ENCODE data around the gene DIRAS1.
"Not testable (repeated sequence)": the region's sequence is repeated elsewhere in the genome, so short reads cannot be mapped to it uniquely, and the experiment has no call there.

DNA sequence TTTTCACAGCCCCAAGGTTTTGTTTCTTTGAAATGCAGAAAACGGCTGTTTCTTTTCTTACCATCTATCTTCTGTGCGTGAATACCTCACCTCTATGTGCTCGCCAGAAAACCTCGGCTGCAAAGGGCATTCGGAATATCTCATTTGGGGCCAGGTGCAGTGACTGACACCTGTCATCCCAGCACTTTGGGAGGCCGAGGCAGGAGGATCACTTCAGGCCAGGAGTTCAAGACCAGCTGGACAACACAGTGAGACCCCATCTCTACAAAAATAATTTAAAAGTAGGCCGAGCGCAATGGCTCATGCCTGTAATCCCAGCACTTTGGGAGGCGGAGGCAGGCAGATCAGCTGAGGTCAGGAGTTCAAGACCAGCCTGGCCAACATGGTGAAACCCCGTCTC is 53.8 kb downstream of the DIRAS1 start:
- TF ChIP-seq, protein P1, sequence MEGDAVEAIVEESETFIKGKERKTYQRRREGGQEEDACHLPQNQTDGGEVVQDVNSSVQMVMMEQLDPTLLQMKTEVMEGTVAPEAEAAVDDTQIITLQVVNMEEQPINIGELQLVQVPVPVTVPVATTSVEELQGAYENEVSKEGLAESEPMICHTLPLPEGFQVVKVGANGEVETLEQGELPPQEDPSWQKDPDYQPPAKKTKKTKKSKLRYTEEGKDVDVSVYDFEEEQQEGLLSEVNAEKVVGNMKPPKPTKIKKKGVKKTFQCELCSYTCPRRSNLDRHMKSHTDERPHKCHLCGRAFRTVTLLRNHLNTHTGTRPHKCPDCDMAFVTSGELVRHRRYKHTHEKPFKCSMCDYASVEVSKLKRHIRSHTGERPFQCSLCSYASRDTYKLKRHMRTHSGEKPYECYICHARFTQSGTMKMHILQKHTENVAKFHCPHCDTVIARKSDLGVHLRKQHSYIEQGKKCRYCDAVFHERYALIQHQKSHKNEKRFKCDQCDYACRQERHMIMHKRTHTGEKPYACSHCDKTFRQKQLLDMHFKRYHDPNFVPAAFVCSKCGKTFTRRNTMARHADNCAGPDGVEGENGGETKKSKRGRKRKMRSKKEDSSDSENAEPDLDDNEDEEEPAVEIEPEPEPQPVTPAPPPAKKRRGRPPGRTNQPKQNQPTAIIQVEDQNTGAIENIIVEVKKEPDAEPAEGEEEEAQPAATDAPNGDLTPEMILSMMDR (IDR thresholded peaks at IDR 0.05), result not testable (repeated sequence)
- not testable (repeated sequence) for TF ChIP-seq POLR2A (IDR thresholded peaks at IDR 0.05)
